GM12875 (cell line): ENCODE data around the gene TPRA1.

ENCODE experiments used
- H3K4me3 ChIP-seq: one replicate; pipeline ENCODE4 v1.5.1; 2011; ENCODE audit warnings: low read depth, low read length, control low read depth
- CTCF ChIP-seq: IDR thresholded peaks from 2 replicates; pipeline ENCODE4 v1.5.1; 2011; ENCODE audit warnings: low read depth, mild to moderate bottlenecking, control low read depth, inconsistent platforms, low read length, moderate library complexity, borderline replicate concordance; ENCODE audit not compliant: insufficient read depth

The TPRA1 gene

GRCh38 chr3:127615631-127616305 is 25.2 kb upstream of the TPRA1 start:
- no peak overlapping the region for H3K4me3 ChIP-seq
- no peak for TF ChIP-seq CTCF

- no peak overlapping the region for H3K4me3 ChIP-seq
- no peak for TF ChIP-seq CTCF
These were observed 24.5 kb upstream of the TPRA1 start for GRCh38 chr3:127614928-127615589.

GRCh38 chr3:127613406-127613805 is 22.9 kb upstream of the TPRA1 start:
- no peak for TF ChIP-seq CTCF
- no peak overlapping the region for H3K4me3 ChIP-seq

- H3K4me3 ChIP-seq = no peak overlapping the region
- TF ChIP-seq CTCF = no peak
These were observed 22.4 kb upstream of the TPRA1 start for GRCh38 chr3:127612966-127613365.

- H3K4me3 ChIP-seq = no peak overlapping the region
- no peak for TF ChIP-seq CTCF
These were observed 20.7 kb upstream of the TPRA1 start for GRCh38 chr3:127611251-127611650.

GRCh38 chr3:127610105-127610504 is 19.6 kb upstream of the TPRA1 start:
- no peak overlapping the region for H3K4me3 ChIP-seq
- no peak for TF ChIP-seq CTCF

GRCh38 chr3:127608362-127608718 is 17.8 kb upstream of the TPRA1 start:
- no peak overlapping the region for H3K4me3 ChIP-seq
- TF ChIP-seq CTCF = no peak
